COLO829 (cell line): ENCODE data around the gene XAB2.

Experiments used
- DNase-seq: peaks from one replicate; pipeline ENCODE4 v3.0.0; 2012; ENCODE audit warnings: low spot score

The XAB2 gene

GRCh38 chr19:7629347-7630054 lies at the start of gene XAB2, which contains the start of gene PET100:
XAB2 (minus strand) TSS chr19:7629545; CDS start chr19:7629527, 18 bp downstream.
PET100 (plus strand) TSS chr19:7629793; CDS start chr19:7629834, 41 bp downstream.
- DNase-seq = peak; percentile 99

GRCh38 chr19:7677669-7678311 lies 48.4 kb upstream of the XAB2 start:
- no peak for DNase-seq

- no peak for DNase-seq
Observed at GRCh38 chr19:7676854-7677253, 47.5 kb upstream of the XAB2 start, which contains the start of gene MCEMP1. MCEMP1 (plus strand) TSS chr19:7677090; CDS start chr19:7677121, 31 bp downstream.

GRCh38 chr19:7676376-7676775 lies 47.0 kb upstream of the XAB2 start:
- no peak for DNase-seq

GRCh38 chr19:7674010-7675005 lies 45.0 kb upstream of the XAB2 start:
- DNase-seq = peak; percentile 58

- no peak for DNase-seq
Observed at GRCh38 chr19:7672522-7672921, 43.2 kb upstream of the XAB2 start.

- no peak for DNase-seq
Observed at GRCh38 chr19:7670790-7671189, 41.4 kb upstream of the XAB2 start.

GRCh38 chr19:7670150-7670783 lies 40.9 kb upstream of the XAB2 start:
- no peak for DNase-seq

GRCh38 chr19:7669641-7670040 lies 40.3 kb upstream of the XAB2 start:
- DNase-seq = no peak

GRCh38 chr19:7668842-7669241 lies 39.5 kb upstream of the XAB2 start, which contains the start of gene RETN:
RETN (plus strand) TSS chr19:7669049; CDS start chr19:7669327, 278 bp downstream.
- DNase-seq = no peak

- no peak for DNase-seq
Observed at GRCh38 chr19:7665076-7665475, 35.7 kb upstream of the XAB2 start.

- no peak for DNase-seq
Observed at GRCh38 chr19:7663706-7664105, 34.4 kb upstream of the XAB2 start.

- DNase-seq = no peak
Observed at GRCh38 chr19:7662657-7663056, 33.3 kb upstream of the XAB2 start.

GRCh38 chr19:7661744-7662538 lies 32.6 kb upstream of the XAB2 start:
- no peak for DNase-seq

GRCh38 chr19:7658219-7658686 lies 28.9 kb upstream of the XAB2 start:
- DNase-seq = no peak

GRCh38 chr19:7657131-7657751 lies 27.9 kb upstream of the XAB2 start:
- DNase-seq = no peak

- DNase-seq = no peak
Observed at GRCh38 chr19:7655581-7655980, 26.2 kb upstream of the XAB2 start.

GRCh38 chr19:7654401-7654800 lies 25.1 kb upstream of the XAB2 start:
- peak; percentile 63 for DNase-seq

- DNase-seq = peak; percentile 78
Observed at GRCh38 chr19:7652061-7652641, 22.8 kb upstream of the XAB2 start.

GRCh38 chr19:7650148-7650547 lies 20.8 kb upstream of the XAB2 start:
- no peak for DNase-seq
